NCI-H2107 treated with DMSO at 0.1 percent for 48 hours (cell line): Measurements from ENCODE around the gene POLR2H.

ENCODE experiments used
- DNase-seq: peaks from one replicate; lab custom pipeline; 2025; ENCODE audit not compliant: unreplicated experiment; lab: John Stamatoyannopoulos, UW

The POLR2H gene

DNA sequence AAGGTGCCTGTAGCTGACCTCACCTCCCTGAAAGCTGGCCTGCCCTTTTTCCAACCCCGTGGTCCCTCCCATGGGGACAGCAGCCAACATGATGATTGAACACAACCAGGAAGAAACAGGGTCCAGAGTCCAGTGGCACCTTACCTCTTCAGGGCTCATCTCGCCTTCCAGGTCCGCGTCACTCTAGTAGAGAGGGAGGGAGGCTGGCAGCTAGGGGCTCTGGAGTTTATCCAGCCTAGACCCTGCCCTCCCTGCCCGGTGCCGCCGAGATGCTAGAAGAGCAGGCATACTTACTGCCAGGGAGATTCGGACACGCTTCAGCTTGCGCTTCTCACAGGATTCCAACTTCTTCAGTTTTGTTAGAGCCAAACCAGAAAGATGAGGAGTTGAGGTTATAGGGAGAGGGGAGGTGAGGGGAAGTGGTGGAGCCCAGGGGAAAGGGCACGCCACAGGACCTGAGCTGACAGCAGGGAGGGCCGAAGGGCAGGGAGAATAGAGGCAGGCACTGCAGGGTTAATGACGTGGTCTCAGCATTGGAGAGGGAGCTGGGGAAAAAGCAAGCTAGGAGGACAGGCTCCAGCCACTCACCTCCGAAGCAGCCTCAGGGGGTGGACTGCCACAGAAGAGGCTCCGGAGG, 9.2 kb upstream of the POLR2H start:
- DNase-seq = no peak

DNA sequence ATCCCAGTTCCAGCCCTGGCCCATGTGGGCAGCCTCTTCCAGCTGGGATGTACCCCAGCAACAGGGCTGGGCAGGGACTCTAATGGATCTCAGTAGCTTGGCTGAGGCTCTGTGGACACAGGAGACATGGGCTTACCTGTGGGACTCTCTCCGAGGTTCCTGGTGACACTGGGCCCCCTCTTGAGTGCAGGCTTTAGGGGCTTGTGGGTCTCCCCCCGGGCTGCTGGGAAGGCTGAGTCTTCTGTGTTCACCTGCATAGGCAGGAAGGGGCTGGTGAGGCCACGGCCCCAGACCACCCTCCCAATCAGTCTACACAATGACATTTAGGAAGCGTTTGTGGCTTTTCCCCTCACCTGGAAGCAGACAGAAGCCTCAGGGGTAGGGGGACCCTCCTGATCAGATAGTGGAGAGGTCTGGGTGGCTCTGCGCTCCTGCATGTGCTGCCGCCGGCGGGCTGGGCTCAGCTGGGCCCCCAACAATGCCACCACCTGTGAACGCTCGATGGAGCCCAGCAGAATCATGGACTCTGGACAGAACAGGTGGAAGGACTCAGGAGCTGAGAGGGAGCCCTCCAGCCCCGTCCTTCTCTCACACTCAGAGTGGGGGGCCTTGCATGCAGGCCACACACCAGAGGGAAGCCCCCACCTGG, 8.5 kb upstream of the POLR2H start:
- DNase-seq = no peak

DNA sequence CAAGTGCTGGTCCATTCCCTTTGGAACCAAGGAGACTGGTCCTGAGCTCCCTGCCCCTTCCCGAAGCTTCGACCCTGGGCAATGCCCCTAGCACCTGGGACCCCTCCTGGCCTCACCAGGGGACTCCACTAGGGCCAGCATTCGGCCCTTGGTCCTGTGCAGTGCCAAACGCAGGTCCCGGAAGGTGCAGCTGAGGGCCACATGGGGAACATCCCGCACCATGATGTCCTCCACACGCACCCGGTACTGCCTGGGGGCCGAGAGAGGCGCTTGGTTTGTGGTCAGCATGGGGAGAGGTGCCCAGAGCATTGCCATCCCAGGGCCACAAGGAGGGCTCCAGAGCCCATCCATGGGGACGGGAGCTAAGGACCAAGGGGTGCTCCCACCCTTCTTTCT, 8.0 kb upstream of the POLR2H start:
- DNase-seq = no peak

DNA sequence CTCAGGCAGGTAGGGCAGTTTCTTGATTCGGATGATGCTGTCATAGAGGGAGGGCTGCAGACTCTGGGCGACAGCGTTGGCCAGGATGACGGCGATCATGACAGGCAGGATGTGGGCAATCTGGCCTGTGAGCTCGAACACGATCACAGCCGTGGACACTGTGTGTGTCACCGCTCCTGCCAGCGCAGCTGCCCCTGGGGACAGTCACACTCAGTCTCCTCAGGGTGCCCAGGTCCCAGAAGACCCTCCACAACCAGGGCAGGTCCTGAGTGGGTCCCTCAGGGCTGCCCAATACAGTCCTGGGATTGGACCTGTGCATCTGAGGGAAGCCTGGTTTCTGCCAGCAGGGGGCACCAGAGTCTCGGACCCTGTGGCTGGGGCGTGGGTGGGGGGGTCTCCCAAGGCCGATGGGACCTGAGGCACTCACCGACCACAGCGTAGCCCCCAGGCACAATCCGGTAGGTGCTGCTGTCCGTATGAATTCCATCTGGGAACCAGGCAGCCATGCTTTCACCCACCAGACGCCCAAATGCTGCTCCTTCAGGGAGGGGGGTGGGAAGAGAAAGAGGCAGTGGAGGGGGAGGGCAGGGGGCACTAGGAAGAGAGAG, 7.3 kb upstream of the POLR2H start:
- DNase-seq = no peak

DNA sequence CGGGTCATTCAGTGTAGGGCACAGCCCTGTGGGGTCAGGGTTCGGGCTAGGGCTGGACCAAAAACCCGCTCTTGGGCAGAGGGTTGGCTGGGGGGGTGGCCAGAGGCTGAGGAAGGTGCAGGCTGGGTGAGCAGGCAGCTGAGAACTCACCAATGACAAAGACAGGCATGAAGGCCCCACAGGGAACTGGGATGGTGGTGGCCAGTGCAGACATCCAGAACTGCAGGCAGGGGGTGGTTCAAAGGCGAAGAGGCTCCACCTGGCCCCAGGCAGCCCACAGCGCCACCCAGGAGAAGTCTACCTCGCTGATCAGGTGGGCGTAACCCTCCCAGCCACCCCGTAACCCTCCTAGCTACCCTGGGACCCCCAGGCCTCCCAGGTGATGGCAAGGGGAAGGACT, 6.8 kb upstream of the POLR2H start:
- DNase-seq = no peak

DNA sequence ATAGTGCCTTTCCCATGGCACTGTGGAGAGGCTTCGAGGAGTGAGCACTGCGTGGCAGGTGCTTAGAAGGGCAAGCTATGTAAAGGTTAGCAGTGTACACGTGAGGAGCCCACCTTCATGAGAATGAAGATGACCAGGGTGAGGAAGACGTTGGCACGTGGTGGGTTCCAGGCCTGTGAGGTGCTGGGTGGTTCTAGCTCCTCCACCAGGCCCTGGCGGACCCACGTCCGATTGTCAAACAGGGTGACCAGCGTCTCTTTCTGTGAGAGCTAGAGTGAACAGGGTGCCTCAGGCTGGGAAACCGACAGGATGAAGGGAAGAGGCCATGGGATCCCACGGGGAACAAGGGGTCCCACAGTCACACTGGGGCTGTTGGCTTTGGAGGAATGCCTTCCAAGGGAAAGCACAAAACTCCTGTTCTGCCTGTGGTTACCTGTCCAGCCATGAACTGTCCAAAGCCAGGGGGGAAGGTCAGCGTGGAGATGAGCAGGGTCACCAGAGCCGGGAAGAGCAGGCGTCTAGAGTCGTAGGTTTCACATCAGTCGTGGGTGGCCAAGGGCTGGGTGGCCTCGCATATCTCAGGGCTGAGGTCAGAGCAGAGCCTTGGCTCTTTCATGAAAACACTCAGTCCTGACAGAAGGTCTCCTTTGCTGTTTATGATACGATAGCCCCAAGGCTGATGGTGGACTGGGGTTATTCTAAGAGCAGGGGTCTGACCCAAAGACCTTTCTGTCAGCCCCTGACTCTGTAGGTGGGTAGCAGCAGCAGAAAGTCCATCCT, 6.1 kb upstream of the POLR2H start:
- DNase-seq = no peak

DNA sequence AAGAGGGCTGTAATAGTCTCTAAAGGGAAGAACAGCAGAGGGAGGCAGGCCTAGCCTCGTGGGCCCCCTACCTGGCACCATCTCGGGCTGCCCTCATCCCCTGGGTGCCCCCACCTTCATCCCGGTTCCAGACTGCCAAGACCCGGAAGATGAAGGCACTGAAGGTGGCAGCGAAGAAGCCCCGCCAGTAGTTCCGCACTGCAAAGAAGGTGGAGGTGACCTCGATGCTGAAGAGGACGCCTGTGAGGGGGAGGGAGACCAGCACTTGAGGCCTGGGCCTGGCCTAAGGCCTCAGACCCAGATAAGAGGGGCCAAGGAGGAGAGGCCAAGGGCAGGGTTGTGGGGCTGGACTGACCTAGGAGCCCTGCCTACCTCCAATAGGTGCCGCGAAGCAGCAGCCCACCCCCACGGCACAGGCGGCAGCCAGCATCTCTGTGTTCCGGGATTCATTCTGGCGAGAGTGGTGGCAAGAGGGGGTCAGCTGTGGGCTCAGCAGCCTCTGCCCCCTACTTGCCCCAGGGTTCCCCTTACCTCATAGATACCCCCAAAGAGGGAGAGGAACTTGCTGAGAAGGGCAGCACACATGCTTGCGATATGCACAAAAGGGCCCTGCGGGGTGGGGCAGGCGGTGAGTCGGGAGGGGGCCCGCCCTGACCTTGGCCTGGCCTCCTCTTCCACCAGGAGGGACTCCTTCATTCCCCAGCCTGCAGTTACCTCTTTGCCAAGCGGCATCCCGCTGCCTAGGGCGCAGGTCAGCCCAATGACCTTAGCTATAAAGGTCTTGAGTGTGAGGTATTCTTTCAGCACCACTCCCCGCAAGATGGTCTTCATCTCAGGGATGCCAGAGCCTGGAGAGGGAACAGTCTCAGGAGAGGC, 4.0 kb upstream of the POLR2H start:
- DNase-seq = no peak

DNA sequence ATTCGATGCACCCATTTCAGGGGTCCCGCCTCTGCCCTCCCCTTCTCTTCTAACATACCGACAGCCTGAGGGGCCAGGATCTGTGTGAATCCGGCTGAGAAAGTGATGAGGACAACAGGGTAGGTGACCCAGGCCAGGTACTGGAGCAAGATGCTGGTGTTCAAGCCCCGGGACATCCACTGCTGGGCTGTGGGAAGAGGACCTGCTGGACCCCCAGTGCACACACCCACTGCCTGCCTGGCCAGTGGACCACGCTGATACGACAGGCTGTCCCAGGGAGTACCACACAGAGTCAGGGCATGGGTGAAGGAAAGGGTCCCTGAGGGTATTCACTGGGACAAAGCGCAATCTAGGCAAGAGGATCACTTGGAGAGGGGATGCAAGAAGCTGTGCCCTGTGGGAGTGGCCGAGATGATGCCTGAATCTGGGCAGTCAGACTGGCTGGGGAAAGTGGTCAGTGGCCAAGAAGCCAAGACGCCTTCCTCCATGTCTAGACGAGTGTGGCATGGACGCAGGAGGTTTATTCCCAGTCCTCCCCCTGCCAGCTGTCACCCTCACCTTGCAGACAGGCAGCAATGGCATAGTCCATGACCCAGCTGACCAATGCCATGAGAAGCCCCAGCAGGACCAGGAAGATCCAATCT, 3.3 kb upstream of the POLR2H start:
- no peak for DNase-seq

DNA sequence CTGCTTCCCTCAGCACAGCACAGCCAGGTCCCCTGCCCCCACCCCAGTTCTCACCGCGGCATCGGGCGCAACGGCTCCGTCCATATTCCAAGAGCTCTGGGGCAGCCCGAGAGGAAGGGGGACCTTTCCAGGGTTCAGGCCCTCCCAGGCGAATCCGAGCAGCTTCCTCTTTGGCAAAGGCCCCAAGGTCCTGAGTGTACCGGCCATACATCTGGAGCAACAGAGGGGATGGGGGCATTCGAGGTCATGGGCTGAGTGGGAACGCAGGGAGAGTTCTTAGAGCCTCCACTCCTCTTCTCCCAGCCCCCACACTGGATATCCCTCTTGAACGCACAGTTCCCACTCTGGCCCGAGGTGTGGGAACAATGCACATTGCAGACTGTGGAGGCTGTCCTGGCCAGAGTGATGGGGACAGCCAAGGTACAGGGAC, 2.6 kb upstream of the POLR2H start:
- DNase-seq = no peak

DNA sequence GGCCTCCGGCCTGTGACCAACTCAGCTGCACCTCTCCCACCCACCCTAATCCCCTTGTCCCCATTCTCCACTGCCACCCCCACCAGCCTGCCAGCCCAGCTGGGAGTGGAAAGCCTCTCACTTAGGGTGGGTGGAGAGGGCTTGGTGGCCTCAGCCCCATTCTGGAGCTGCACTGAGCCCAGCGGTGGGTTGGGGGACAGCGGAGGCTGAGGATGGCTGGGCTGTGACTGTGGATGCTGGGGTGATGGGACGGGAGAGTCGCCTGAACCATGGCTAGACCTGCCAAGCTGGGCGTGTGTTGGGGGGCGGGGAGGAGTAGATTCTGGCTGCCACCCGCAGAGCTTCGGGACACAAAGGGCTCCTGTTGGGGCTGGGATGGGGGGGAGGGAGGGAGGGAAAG, 1.9 kb upstream of the POLR2H start:
- no peak for DNase-seq

DNA sequence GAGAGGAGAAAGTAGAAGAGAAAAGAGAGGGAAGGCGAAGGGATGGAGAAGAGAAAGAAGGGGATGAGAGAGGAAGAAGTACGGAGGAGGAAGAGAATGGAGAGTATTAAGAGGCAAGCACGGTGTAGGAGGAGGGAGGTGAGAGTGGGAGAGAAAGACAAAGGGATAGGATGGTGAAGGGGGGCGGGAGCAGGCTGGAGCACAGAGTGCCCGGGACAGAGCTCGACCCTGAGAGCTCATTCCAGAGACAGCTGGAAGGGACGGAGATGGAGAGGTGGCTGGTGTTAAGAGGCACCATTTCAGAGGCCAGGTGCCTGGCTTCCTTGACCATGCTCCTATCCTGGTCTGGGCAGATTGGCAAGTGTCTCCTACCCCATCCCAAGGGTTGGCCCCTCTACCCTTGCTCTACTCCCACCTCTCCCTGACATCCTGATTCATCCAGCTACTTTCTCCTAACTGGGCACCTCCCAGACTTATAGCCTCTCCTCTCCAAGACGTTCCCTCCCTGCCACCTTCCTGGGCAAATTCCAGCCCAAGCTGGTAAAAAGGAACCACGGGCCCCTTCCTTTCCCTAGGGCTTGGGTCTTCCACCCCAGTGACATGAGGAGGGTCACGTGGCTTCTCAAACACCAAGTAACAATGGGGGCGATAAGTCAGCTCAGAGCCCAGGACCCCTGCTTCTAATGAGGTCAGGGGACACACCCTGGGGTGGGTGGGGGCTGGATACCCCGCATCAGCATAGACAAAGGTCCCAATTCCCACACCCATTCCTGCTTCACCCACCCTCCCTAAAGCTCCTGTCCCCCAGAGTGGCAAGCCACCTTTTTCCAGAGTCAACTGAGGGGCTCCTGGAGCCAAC, 1.2 kb upstream of the POLR2H start:
- DNase-seq = no peak

DNA sequence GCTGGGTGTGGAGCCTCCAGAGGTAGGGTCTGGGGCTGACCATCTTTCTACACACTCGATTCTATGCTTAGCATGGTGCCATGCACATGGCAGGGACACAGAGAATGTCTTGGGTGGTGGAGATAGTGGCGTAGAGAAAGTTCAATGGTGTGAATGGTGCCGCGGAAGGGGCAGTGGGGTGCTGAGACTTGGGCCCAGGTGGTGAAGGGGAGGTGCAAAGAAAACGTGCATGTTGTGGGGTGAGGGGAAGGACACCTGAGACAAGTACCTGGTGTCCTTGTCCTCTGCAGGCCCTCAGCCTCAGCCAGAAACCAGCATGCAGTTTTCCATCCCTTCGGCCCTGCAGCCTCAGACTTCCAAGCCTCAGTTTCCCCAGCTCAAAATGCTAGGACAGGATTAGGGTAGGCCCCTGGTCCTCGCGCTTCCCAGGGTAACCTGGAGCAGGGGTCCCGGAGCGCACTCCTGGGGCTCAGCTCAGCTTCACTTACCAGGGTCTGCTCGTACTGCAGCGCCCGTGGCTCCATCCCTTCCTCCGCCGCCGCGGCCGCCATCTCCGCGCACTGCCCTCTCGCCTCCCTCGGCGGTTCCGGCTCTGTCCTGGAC, 480 bp upstream of the POLR2H start:
- DNase-seq = no peak

DNA sequence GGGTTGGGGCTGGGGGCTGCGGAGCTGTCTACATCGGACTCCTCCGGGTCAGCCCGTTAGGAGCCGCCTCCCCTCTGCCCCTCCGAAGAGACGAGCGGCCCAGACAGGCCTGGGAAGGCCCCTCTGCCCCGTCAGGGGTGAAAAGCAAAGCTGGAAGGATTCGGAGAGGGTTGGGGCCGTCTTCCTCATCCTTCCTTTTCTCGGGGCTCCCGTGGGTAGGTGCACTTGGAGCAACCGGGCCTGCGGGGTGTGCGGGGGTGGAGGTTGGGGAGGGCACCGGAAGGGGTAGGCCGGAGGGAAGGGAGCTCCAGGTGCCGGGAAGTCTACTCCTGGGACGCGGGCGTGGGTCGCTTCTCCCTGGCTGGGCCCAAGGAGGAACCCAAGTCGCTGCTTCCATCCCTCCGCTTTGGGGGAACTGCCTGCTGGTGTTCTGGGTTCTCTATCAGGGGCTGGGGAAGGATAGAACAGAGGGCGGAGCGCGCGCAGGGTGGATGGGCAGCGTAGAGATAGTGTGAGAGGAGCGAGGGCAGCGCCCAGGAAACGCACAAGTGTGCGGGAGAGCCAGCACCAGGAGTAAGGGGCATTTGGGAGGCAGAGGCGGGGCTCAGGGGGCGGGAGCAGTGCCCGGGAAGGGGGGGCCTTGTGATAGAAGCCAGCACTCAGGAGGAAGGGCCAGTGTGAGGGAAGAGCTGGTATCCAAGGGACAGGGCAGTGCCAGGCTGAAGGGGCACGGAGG, 590 bp downstream of the POLR2H start:
- DNase-seq = peak; percentile 82

DNA sequence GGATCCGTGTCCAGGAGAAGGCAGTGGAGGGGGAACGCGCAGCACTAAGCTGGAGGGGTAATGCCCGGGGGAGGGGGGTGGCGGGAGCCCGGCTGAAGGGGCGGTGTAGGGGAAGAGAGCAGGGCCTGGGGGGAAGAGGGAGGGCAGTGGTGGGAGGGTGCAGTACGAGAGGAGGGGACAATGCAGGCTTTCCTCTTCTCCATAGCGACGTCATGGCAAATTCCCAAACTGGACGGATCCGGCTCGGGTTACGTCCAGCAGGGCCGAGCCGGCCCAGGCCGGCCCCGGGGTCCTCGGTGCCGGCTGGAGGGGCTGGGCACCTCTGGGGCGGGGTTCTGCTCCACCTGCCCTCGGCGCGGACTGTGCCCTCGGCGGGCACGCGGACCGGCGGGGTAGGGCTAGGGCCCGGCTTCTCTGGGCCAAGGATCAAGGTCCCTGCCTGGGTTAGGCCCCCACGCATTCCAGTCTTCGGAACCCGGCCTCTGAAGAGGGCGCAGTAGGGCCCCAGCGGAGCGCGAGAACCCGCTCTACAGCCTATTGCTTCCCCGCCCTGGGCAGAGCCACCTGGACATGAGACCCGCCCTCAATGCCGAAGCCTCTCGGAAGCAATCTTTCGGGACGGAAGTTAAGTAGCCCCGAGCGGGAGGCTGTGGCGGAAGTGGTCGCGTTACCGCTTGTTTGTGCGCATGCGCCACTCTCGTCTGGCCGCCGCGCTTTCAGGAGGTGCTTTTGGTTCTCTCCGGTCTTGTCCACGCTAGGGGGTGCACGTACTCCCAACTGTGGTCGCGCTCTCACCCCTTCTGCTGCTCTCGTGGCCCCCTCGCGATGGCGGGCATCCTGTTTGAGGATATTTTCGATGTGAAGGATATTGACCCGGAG, 1.4 kb downstream of the POLR2H start:
- DNase-seq = peak; percentile 100

DNA sequence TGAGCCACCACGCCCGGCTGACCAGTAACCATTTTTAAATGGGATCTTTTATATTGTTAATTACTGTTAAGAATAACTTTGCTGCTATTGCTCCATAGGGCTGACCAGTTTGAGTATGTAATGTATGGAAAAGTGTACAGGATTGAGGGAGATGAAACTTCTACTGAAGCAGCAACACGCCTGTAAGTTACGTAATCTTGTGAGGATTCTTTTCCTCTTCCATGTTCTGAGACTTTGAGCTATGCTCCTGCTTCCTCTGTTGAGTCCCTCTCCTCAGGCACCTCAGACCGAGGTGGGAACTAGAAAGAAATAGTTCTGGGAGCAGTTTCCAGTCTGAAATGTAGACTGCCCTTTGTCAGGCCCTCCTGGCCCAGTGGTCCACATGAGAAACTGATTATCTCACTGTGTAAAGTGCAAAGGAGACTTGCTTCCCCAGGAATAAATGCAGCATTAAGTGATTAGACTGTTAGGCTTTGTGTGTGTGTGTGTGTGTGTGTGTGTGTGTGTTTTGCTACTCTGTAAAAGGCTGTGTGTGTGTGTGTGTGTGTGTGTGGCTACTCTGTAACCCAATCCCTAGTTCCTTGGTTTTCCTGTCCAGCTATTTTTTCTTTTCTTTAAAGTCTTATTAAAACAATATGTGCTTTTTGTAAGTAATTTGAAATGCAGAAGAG, 5.2 kb downstream of the POLR2H start:
- no peak for DNase-seq

DNA sequence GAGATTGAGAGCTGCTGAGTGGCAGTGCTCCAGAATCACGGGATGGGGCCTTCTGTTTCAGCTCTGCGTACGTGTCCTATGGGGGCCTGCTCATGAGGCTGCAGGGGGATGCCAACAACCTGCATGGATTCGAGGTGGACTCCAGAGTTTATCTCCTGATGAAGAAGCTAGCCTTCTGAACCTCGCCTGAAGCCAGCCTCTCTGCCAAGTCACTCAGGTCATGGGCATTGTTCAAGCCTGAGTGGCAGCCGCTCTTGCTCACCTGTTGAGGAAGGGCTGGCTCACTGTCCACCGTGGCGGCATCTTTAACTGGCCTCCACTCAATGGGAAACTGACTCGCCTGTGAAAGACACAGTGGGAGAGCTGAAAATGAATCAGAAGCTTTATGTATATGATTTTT, 6.6 kb downstream of the POLR2H start:
- DNase-seq = no peak
